ENCODE measurements around the gene RSPH6A. TPM values are rescaled to one million over a fixed set of nuclear protein-coding genes. Genes with fewer than 3 reads are reported as not detected.

RSPH6A gene
- total and polyA plus RNA-seq, 2 of the 13 experiments (the other 11 are each of a cell fraction or from before 2014, with no cell fraction given) = 0.07 TPM; not detected in 1

- ChIA-PET CTCF (ENCODE audit: low intra/inter-chr PET ratio, low total read pairs) (interaction anchor here (1.8 kb wide), 1 partner anchor 64 kb away, joined by 4 read pairs; no protein-coding TSS in a partner anchor), POLR2A (interaction anchor here (1.0 kb wide), 1 partner anchor 63 kb away, joined by 3 read pairs; no protein-coding TSS in a partner anchor)
- no peaks in the 10 kb centered on the region for H4K20me1 ChIP-seq (ENCODE audit: insufficient read depth, low read length)
- H3K36me3 ChIP-seq (replicated peaks in 1 of 2; ENCODE audit: control insufficient read depth in 1 of 2, insufficient read depth in 2 of 2, low read length in 2 of 2) = peaks cover 14 to 34% of the 10 kb centered on the region in 2 experiments
- H3K9ac ChIP-seq (ENCODE audit: insufficient read depth, low read depth, low read length) = no peak overlapping the region
- TF ChIP-seq KAT7 (CRISPR knock-in tag; IDR thresholded peaks at IDR 0.05; ENCODE audit: borderline replicate concordance) (no peak), CCDC6 (CRISPR knock-in tag; IDR thresholded peaks at IDR 0.05) (no peak), KLF15 (CRISPR knock-in tag; IDR thresholded peaks at IDR 0.05; ENCODE audit: borderline replicate concordance) (no peak), ZBTB3 (CRISPR knock-in tag; IDR thresholded peaks at IDR 0.05; ENCODE audit: borderline replicate concordance, low read depth) (no peak), ZBTB2 (CRISPR knock-in tag; IDR thresholded peaks at IDR 0.05; ENCODE audit: low read depth) (no peak)
- WGBS (ENCODE audit: low lambda C conversion rate) = 90% methylated on average over 5 of the region's 6 CpGs
- no peaks in the 10 kb centered on the region for H3K4me1 ChIP-seq (ENCODE audit: insufficient read depth, low read length)
- no TSS peak for BruUV-seq (replicated peaks)
- H3K27ac ChIP-seq (ENCODE audit: extremely low read length, insufficient read depth, low read length) = no peak overlapping the region
- in situ Hi-C loops (cut with HindIII; ENCODE audit: extremely low pct_ligation_motif_present, low pct_unique_long_range_greater_than_20kb) (loop anchor here (10.0 kb wide), 1 partner anchor 195 kb away; no protein-coding TSS in a partner anchor), intact Hi-C loops (cut with micrococcal nuclease; ENCODE audit: unreplicated experiment) (loop anchor here (5.0 kb wide), 2 partner anchors 193 to 258 kb away; no protein-coding TSS in a partner anchor)
- ATAC-seq (no peak), DNase-seq (ENCODE audit: low spot score) (no peak), FAIRE-seq (no peak)
- H2AFZ ChIP-seq (ENCODE audit: low read length) = no peak overlapping the region
- H3K4me2 ChIP-seq (ENCODE audit: low read depth, low read length) = no peak overlapping the region
- H3K9me3 ChIP-seq (ENCODE audit: low read length) = no peaks in the 10 kb centered on the region
- H3K79me2 ChIP-seq (ENCODE audit: insufficient read depth, low read length) = no peaks in the 10 kb centered on the region
- H3K27me3 ChIP-seq (ENCODE audit: control insufficient read depth in 1 of 2, insufficient read depth in 2 of 2, low read length in 2 of 2) = no peaks in the 10 kb centered on the region
- no peak overlapping the region for H3K4me3 ChIP-seq (replicated peaks in 1 of 3; ENCODE audit: insufficient read depth in 1 of 3, low read depth in 2 of 3, low read length in 3 of 3)
Measured at GRCh38 chr19:45819769-45820168, 4.7 kb upstream of the RSPH6A start.

Measured in HepG2 (cell line).